Measurements from ENCODE around the gene UNC13D. TPM values are rescaled to one million over a fixed set of nuclear protein-coding genes. Genes with fewer than 3 reads are reported as not detected.
A peak's percentile ranks its signal among the peaks of the same experiment; 100 is the strongest.

Gene UNC13D
- total and polyA plus RNA-seq, 7 donors: 1.7 to 12.8 (median 5.1) TPM

DNA sequence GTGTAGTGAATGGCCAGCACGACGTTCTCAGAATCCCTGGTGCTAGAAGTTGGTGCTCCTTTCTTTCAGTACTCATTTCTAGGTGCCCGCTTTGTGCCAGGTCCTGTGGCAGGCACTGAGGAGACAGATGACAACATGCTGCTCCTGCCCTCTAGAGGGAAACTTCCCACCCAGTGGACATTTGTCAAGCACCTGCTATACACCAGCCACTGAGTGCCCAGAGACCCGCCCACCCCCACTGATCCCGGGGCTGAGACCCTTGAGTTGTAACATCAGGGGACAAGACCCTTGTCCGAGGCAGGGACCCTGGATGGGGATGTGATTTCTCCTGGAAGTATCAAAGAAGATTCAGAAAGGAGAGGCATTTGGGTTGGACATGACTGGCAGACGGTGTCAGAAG lies 25.1 kb downstream of the UNC13D start:
- peaks cover 7 to 99% of the 10 kb centered on the region in 2 donors for H3K36me3 ChIP-seq (ENCODE audit: insufficient read depth in 1 of 2, low read depth in 1 of 2)
- no peaks in the 10 kb centered on the region for H3K27me3 ChIP-seq (ENCODE audit: insufficient read depth in 3 of 3, low read length in 2 of 3)
- no peaks in the 10 kb centered on the region for H3K9me3 ChIP-seq
- H3K27ac ChIP-seq: no peak overlapping the region
- TF ChIP-seq, protein P1, sequence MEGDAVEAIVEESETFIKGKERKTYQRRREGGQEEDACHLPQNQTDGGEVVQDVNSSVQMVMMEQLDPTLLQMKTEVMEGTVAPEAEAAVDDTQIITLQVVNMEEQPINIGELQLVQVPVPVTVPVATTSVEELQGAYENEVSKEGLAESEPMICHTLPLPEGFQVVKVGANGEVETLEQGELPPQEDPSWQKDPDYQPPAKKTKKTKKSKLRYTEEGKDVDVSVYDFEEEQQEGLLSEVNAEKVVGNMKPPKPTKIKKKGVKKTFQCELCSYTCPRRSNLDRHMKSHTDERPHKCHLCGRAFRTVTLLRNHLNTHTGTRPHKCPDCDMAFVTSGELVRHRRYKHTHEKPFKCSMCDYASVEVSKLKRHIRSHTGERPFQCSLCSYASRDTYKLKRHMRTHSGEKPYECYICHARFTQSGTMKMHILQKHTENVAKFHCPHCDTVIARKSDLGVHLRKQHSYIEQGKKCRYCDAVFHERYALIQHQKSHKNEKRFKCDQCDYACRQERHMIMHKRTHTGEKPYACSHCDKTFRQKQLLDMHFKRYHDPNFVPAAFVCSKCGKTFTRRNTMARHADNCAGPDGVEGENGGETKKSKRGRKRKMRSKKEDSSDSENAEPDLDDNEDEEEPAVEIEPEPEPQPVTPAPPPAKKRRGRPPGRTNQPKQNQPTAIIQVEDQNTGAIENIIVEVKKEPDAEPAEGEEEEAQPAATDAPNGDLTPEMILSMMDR (IDR thresholded peaks at IDR 0.05): no peak
- no peaks in the 10 kb centered on the region for H3K4me1 ChIP-seq
- DNase-seq: peak in 1 of 2 donors; percentile 28
- H3K4me3 ChIP-seq: no peak overlapping the region
- WGBS, 3 donors: 85 to 92% (median 88%) methylated on average over 7 of the region's 7 CpGs
- ATAC-seq: peak in 1 of 4 donors; percentile 43
- intact Hi-C loops (cut with DNase I): no loop called here

DNA sequence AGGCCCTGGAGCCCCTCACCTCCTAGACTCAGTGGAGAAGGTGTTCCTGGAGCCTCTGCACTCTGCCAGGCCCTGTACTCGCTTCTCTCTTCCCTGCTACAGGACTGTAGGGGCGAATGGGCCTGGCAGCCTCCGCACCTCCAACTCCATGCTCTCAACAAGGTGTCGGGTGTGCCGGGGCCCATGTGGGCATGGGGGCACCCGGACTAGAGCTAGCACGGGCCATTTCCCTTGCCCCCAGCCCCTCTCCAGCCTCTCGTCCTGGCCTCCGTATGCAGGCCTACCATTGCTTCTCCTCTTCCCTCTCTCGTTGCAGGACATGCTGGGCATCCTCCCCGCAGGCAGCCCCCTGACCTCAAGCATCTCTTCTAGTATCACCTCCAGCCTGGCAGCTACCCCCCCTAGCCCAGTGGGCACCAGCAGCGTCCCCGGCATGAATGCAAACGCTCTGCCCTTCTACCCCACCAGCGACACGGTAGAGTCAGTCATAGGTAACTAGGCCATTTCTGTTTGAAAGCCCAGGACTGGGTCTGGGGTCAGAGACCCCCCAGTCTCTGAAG lies 25.8 kb downstream of the UNC13D start:
- ATAC-seq (no peak), DNase-seq (peak in 1 of 2 donors; percentile 51)
- TF ChIP-seq, protein P1 (IDR thresholded peaks at IDR 0.05): no peak
- 92 to 94% (median 93%) methylated on average over 13 to 16 of the region's 16 CpGs for WGBS, 3 donors
- H3K9me3 ChIP-seq: no peaks in the 10 kb centered on the region
- intact Hi-C loops (cut with DNase I): no loop called here
- peaks cover 7 to 99% of the 10 kb centered on the region in 2 donors for H3K36me3 ChIP-seq (ENCODE audit: insufficient read depth in 1 of 2, low read depth in 1 of 2)
- no peaks in the 10 kb centered on the region for H3K4me1 ChIP-seq
- no peak overlapping the region for H3K27ac ChIP-seq
- H3K4me3 ChIP-seq: no peak overlapping the region
- H3K27me3 ChIP-seq (ENCODE audit: insufficient read depth in 3 of 3, low read length in 2 of 3): no peaks in the 10 kb centered on the region

DNA sequence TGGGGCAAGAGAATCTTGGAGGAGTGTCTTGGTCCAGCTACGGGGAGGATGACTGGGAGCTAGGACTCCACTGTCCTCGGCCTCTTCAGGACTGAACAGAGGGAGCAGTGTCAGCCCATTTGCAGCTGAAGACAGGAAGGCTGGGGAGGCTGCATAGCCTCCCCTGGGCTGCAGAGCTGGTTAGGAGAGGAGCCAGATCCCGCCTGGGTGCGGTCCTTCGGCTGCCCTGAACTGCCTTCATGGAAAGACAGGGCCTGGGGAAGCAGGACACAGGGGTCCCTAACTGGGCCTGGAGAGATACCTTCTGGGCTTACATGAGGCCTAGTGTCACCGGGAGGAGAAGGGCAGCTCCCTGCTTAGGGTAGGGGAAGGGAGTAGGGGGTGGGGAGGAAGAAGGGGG lies 26.6 kb downstream of the UNC13D start:
- Histone ChIP-seq H3K36me3 (ENCODE audit: insufficient read depth in 1 of 2, low read depth in 1 of 2) (peaks cover 7 to 99% of the 10 kb centered on the region in 2 donors), H3K4me3 (no peak overlapping the region), H3K9me3 (no peaks in the 10 kb centered on the region), H3K27ac (no peak overlapping the region), H3K4me1 (no peaks in the 10 kb centered on the region), H3K27me3 (ENCODE audit: insufficient read depth in 3 of 3, low read length in 2 of 3) (no peaks in the 10 kb centered on the region)
- TF ChIP-seq, protein P1 (IDR thresholded peaks at IDR 0.05): no peak
- ATAC-seq (no peak), DNase-seq (peak in 1 of 2 donors; percentile 47)
- intact Hi-C loops (cut with DNase I): no loop called here
- WGBS, 3 donors: 88 to 91% (median 90%) methylated on average over 6 of the region's 6 CpGs

DNA sequence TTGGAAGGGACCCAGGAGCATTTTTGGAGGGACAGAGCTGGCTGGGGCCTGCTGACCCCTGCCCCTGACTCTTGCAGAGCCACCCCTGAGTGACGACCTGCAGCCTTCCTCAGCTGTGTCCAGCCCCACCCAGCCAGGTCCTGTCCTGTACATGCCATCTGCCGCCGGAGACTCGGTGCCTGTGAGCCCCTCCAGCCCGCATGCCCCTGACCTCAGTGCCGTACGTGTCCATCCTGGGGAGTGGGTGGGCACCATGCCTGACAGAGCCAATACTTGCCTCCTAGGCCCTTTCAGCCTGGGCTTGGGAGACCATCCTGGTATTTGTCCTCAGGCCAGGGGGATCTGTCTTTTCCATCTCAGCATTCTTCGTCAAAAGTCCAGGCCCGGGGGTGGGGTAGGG lies 27.5 kb downstream of the UNC13D start:
- WGBS, 3 donors: 79 to 92% (median 87%) methylated on average over 9 of the region's 9 CpGs
- Histone ChIP-seq H3K27ac (no peak overlapping the region), H3K4me3 (no peak overlapping the region), H3K4me1 (no peaks in the 10 kb centered on the region), H3K27me3 (ENCODE audit: insufficient read depth in 3 of 3, low read length in 2 of 3) (no peaks in the 10 kb centered on the region), H3K9me3 (no peaks in the 10 kb centered on the region), H3K36me3 (ENCODE audit: insufficient read depth in 1 of 2, low read depth in 1 of 2) (peaks cover 7 to 100% of the 10 kb centered on the region in 2 donors)
- intact Hi-C loops (cut with DNase I): no loop called here
- DNase-seq (peak in 1 of 2 donors; percentile 41), ATAC-seq (no peak)
- TF ChIP-seq, protein P1 (IDR thresholded peaks at IDR 0.05): no peak

DNA sequence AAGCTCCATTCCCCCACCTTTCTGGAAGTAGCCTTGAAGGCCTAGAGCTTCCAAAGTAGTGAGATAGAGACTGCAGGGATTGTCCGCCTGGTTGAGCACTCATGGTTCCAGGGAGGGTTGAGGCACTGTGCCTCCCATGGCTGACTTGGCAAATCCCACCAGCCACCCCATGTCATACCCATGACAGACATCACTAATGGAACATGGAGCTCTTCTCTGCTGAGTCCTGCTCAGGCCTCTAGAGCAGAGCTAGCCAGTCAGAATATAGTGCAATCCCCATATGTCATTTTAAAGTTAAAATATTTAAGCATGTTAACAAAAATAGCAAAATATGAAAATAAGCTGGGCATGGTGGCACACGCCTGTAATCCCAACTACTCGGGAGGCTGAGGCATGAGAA lies 28.8 kb downstream of the UNC13D start:
- Histone ChIP-seq H3K36me3 (ENCODE audit: insufficient read depth in 1 of 2, low read depth in 1 of 2) (peaks cover 7 to 100% of the 10 kb centered on the region in 2 donors), H3K4me1 (peaks cover 2% of the 10 kb centered on the region), H3K27ac (no peak overlapping the region), H3K27me3 (ENCODE audit: insufficient read depth in 3 of 3, low read length in 2 of 3) (no peaks in the 10 kb centered on the region), H3K9me3 (no peaks in the 10 kb centered on the region), H3K4me3 (no peak overlapping the region)
- intact Hi-C loops (cut with DNase I): no loop called here
- TF ChIP-seq, protein P1 (IDR thresholded peaks at IDR 0.05): no peak
- WGBS, 3 donors: 89 to 97% (median 91%) methylated on average over 3 of the region's 3 CpGs
- ATAC-seq: no peak
- no peak for DNase-seq
